Aorta (tissue), 5 donors: ENCODE results near the gene ARHGAP32. TPM values are rescaled to one million over a fixed set of nuclear protein-coding genes. Genes with fewer than 3 reads are reported as not detected.

Source experiments
- ATAC-seq: fragments of 200-7000 bp; cut with Tn5 transposase; one replicate; pipeline ENCODE4 v1.9.1; 2022; ENCODE audit warnings: moderate library complexity; ENCODE audit not compliant: low FRiP score
- DNase-seq, 2 donors: peaks; one replicate each; pipeline ENCODE4 v3.0.0-alpha.2; 2020
- H3K27ac ChIP-seq, 2 donors: one replicate each; pipeline ENCODE4 v1.5.1; 2013; ENCODE audit warnings: low read length in 2 of 2, mild to moderate bottlenecking in 2 of 2, moderate library complexity in 2 of 2, control low read depth in 1 of 2, inconsistent platforms in 1 of 2, low read depth in 1 of 2
- H3K27me3 ChIP-seq, 2 donors: one replicate each; pipeline ENCODE4 v1.6.1; 2013; ENCODE audit warnings: control low read depth in 1 of 2, low read length in 1 of 2, mild to moderate bottlenecking in 1 of 2, moderate library complexity in 1 of 2; ENCODE audit not compliant: insufficient read depth in 2 of 2, control insufficient read depth in 1 of 2
- H3K36me3 ChIP-seq, 2 donors: one replicate each; pipeline ENCODE4 v1.6.1; 2013; ENCODE audit warnings: control low read depth in 1 of 2, low read length in 1 of 2, mild to moderate bottlenecking in 1 of 2; ENCODE audit not compliant: insufficient read depth in 2 of 2, control insufficient read depth in 1 of 2
- H3K4me1 ChIP-seq, 2 donors: one replicate each; pipeline ENCODE4 v1.6.1; 2013; ENCODE audit warnings: low read length in 2 of 2, control low read depth in 1 of 2, mild to moderate bottlenecking in 1 of 2, moderate library complexity in 1 of 2; ENCODE audit not compliant: insufficient read depth in 2 of 2, control insufficient read depth in 1 of 2
- H3K4me3 ChIP-seq, 2 donors: one replicate each; pipeline ENCODE4 v1.5.1; 2013; ENCODE audit warnings: low read length in 2 of 2, control low read depth in 1 of 2, mild to moderate bottlenecking in 1 of 2
- H3K9me3 ChIP-seq: one replicate; pipeline ENCODE4 v1.6.1; 2013; ENCODE audit warnings: mild to moderate bottlenecking, low read length; ENCODE audit not compliant: control insufficient read depth
- WGBS, 2 donors: extraction: QIAGEN DNeasy Blood & Tissue Kit; methylation state at CpG; one replicate each; pipeline ENCODE4 v1.1.7; 2013; 5-methylcytosine and 5-hydroxymethylcytosine counted together
- intact Hi-C, 2 donors: fragments of 100-400 bp; cut with DNase I; formaldehyde crosslinking; loops; one replicate each; pipeline versions ENCODE4 v1.14.2 to v1.15.0; 2022
- polyA plus RNA-seq, 2 donors: library from polyadenylated mRNA; stranded (reverse); fragments of 200-250 nt; gene quantifications; one replicate each; pipeline ENCODE4 v1.2.3, GENCODE V29; 2013
- total RNA-seq, 2 donors: library from RNA; stranded (reverse); fragmentation: NEBNext Ultra II Directional; extraction: Animal tissue kit (Norgen Biotek cat#: 25700); gene quantifications; one replicate each; pipeline ENCODE4 v1.2.1, GENCODE V29; 2021
- donor health status: healthy with polysubstance abuse.
- donor health status: Bipolar disorder and iron deficiency.
- donor health status: DM: no; HTN: no; CAD: no.
- donor health status: DM: no; HTN: no; CAD: no.
- donor health status: DM: yes; HTN: yes; CAD: no.

The ARHGAP32 gene
- total and polyA plus RNA-seq, 4 donors = 1.8 to 21.3 (median 8.9) TPM

- 83 to 89% methylated on average over 1 of the region's 1 CpG for WGBS, 2 donors
- Histone ChIP-seq H3K9me3 (no peaks in the 10 kb centered on the region), H3K27ac (no peak overlapping the region), H3K4me1 (no peaks in the 10 kb centered on the region), H3K4me3 (no peak overlapping the region), H3K36me3 (no peaks in the 10 kb centered on the region), H3K27me3 (no peaks in the 10 kb centered on the region)
- DNase-seq (no peak), ATAC-seq (no peak)
- intact Hi-C loops = no loop called here
These were observed 82.4 kb downstream of the ARHGAP32 start for GRCh38 chr11:129109701-129110100.

GRCh38 chr11:129106788-129107187 lies 85.3 kb downstream of the ARHGAP32 start:
- WGBS, 2 donors = 100% methylated on average over 1 of the region's 1 CpG
- H3K27me3 ChIP-seq = no peaks in the 10 kb centered on the region
- H3K27ac ChIP-seq = no peak overlapping the region
- DNase-seq = no peak
- ATAC-seq = no peak
- H3K4me3 ChIP-seq = no peak overlapping the region
- no peaks in the 10 kb centered on the region for H3K9me3 ChIP-seq
- intact Hi-C loops = no loop called here
- H3K4me1 ChIP-seq = no peaks in the 10 kb centered on the region
- no peaks in the 10 kb centered on the region for H3K36me3 ChIP-seq

- no peaks in the 10 kb centered on the region for H3K9me3 ChIP-seq
- H3K4me1 ChIP-seq = no peaks in the 10 kb centered on the region
- no peak for DNase-seq
- H3K36me3 ChIP-seq = no peaks in the 10 kb centered on the region
- 97 to 98% methylated on average over 1 of the region's 1 CpG for WGBS, 2 donors
- H3K27ac ChIP-seq = no peak overlapping the region
- H3K4me3 ChIP-seq = no peak overlapping the region
- intact Hi-C loops = no loop called here
- H3K27me3 ChIP-seq = no peaks in the 10 kb centered on the region
- no peak for ATAC-seq
These were observed 89.4 kb downstream of the ARHGAP32 start for GRCh38 chr11:129102756-129103155.

GRCh38 chr11:129102225-129102624 lies 89.9 kb downstream of the ARHGAP32 start:
- intact Hi-C loops = no loop called here
- Histone ChIP-seq H3K4me3 (no peak overlapping the region), H3K36me3 (no peaks in the 10 kb centered on the region), H3K9me3 (no peaks in the 10 kb centered on the region), H3K4me1 (no peaks in the 10 kb centered on the region), H3K27ac (no peak overlapping the region), H3K27me3 (no peaks in the 10 kb centered on the region)
- ATAC-seq (no peak), DNase-seq (no peak)

- ATAC-seq (no peak), DNase-seq (no peak)
- Histone ChIP-seq H3K4me3 (no peak overlapping the region), H3K36me3 (no peaks in the 10 kb centered on the region), H3K27ac (no peak overlapping the region), H3K4me1 (no peaks in the 10 kb centered on the region), H3K9me3 (no peaks in the 10 kb centered on the region), H3K27me3 (no peaks in the 10 kb centered on the region)
- 87 to 91% methylated on average over 2 of the region's 2 CpGs for WGBS, 2 donors
- intact Hi-C loops = no loop called here
These were observed 98.8 kb downstream of the ARHGAP32 start for GRCh38 chr11:129093283-129093682.

- DNase-seq (no peak), ATAC-seq (no peak)
- H3K27ac ChIP-seq = no peak overlapping the region
- no peaks in the 10 kb centered on the region for H3K4me1 ChIP-seq
- intact Hi-C loops = no loop called here
- no peaks in the 10 kb centered on the region for H3K27me3 ChIP-seq
- H3K36me3 ChIP-seq = no peaks in the 10 kb centered on the region
- WGBS, 2 donors = 93 to 98% methylated on average over 1 of the region's 1 CpG
- H3K9me3 ChIP-seq = peaks cover under 1% of the 10 kb centered on the region
- no peak overlapping the region for H3K4me3 ChIP-seq
These were observed 102.1 kb downstream of the ARHGAP32 start for GRCh38 chr11:129090056-129090455.

GRCh38 chr11:129089279-129089678 lies 102.8 kb downstream of the ARHGAP32 start:
- intact Hi-C loops = no loop called here
- ATAC-seq = no peak
- Histone ChIP-seq H3K4me3 (no peak overlapping the region), H3K27ac (no peak overlapping the region), H3K9me3 (peaks cover 1% of the 10 kb centered on the region), H3K36me3 (no peaks in the 10 kb centered on the region), H3K27me3 (no peaks in the 10 kb centered on the region), H3K4me1 (no peaks in the 10 kb centered on the region)
- no peak for DNase-seq
- 95 to 96% methylated on average over 5 of the region's 5 CpGs for WGBS, 2 donors

- Histone ChIP-seq H3K27ac (no peak overlapping the region), H3K36me3 (no peaks in the 10 kb centered on the region), H3K9me3 (peaks cover 1% of the 10 kb centered on the region), H3K27me3 (no peaks in the 10 kb centered on the region), H3K4me1 (no peaks in the 10 kb centered on the region), H3K4me3 (no peak overlapping the region)
- intact Hi-C loops = no loop called here
- 77 to 85% methylated on average over 1 of the region's 1 CpG for WGBS, 2 donors
- no peak for DNase-seq
- no peak for ATAC-seq
These were observed 105.1 kb downstream of the ARHGAP32 start for GRCh38 chr11:129086976-129087375.

GRCh38 chr11:129077191-129077590 lies 114.9 kb downstream of the ARHGAP32 start:
- 74 to 87% methylated on average over 5 of the region's 5 CpGs for WGBS, 2 donors
- Histone ChIP-seq H3K27me3 (no peaks in the 10 kb centered on the region), H3K9me3 (no peaks in the 10 kb centered on the region), H3K36me3 (no peaks in the 10 kb centered on the region), H3K4me1 (no peaks in the 10 kb centered on the region), H3K27ac (no peak overlapping the region), H3K4me3 (no peak overlapping the region)
- ATAC-seq (no peak), DNase-seq (no peak)
- intact Hi-C loops = no loop called here
